Erythroblast (primary cell): Measurements from ENCODE around the gene ZNF132.
A peak's percentile ranks its signal among the peaks of the same experiment; 100 is the strongest.

Experiments
- GATA1 ChIP-seq: IDR thresholded peaks from 2 replicates; pipeline ENCODE4 v1.6.1; 2011; ENCODE audit warnings: low read depth, mild to moderate bottlenecking, control low read depth, low read length, moderate library complexity
- POLR2A ChIP-seq: IDR thresholded peaks from 2 replicates; pipeline ENCODE4 v1.6.1; 2011; ENCODE audit warnings: mild to moderate bottlenecking, low read length

GRCh38 chr19:58475714-58476497, 36.0 kb upstream of the ZNF132 start, which contains the start of gene ZNF446:
- peak; percentile 84 for TF ChIP-seq POLR2A
- TF ChIP-seq GATA1 = no peak
